OCI-LY7 (cell line): ENCODE data around the gene PDE9A. TPM values are rescaled to one million over a fixed set of nuclear protein-coding genes. Genes with fewer than 3 reads are reported as not detected.

ENCODE experiments used
- Bru-seq: library from RNA; stranded (reverse); fragments of 400-500 nt; gene quantifications from one replicate; lab custom pipeline; 2021; lab: Mats Ljungman, UMichigan
- BruChase-seq, 2 experiments: library from RNA; stranded (reverse); fragments of 400-500 nt; gene quantifications; one replicate each; lab custom pipeline; 2021; lab: Mats Ljungman, UMichigan
- BruUV-seq: library from RNA; stranded (reverse); fragments of 400-500 nt; replicated peaks from 2 replicates; lab custom pipeline; 2021; lab: Mats Ljungman, UMichigan
- CTCF ChIA-PET: fragments of 300-600 bp; sonication (Branson Sonifier 250); formaldehyde crosslinking; loops from one replicate; lab custom pipeline; 2022; ENCODE audit warnings: antibody characterized with exemption; ENCODE audit not compliant: unreplicated experiment; lab: Charles Lee
- POLR2A ChIA-PET: fragments of 300-600 bp; sonication (Branson Sonifier 250); formaldehyde crosslinking; loops from one replicate; lab custom pipeline; 2022; ENCODE audit warnings: antibody characterized with exemption; lab: Charles Lee
- DNase-seq: peaks from one replicate; pipeline ENCODE4 v3.0.0-alpha.2; 2015; ENCODE audit warnings: low spot score
- H2AFZ ChIP-seq: fragments of 200-600 bp; sonication (generic), shearing (Covaris generic); 2 replicates; pipeline ENCODE4 v1.6.1; 2014; ENCODE audit warnings: mild to moderate bottlenecking, antibody characterized with exemption, low read length, moderate library complexity
- H3K27ac ChIP-seq: fragments of 200-600 bp; sonication (generic); 2 replicates; pipeline ENCODE4 v1.5.1; 2014; ENCODE audit warnings: mixed run types, low read depth, mild to moderate bottlenecking, moderate library complexity, low read length, inconsistent platforms; ENCODE audit not compliant: poor library complexity, severe bottlenecking
- H3K36me3 ChIP-seq: fragments of 200-600 bp; sonication (generic); 2 replicates; pipeline ENCODE4 v1.6.1; 2014; ENCODE audit warnings: mild to moderate bottlenecking, antibody characterized with exemption, low read length, moderate library complexity, mixed read lengths; ENCODE audit not compliant: insufficient read depth
- H3K4me1 ChIP-seq: fragments of 200-600 bp; sonication (generic); 2 replicates; pipeline ENCODE4 v1.5.1; 2014; ENCODE audit warnings: mild to moderate bottlenecking, low read length; ENCODE audit not compliant: insufficient read depth, poor library complexity, severe bottlenecking
- H3K4me2 ChIP-seq: fragments of 200-600 bp; sonication (generic); 2 replicates; pipeline ENCODE4 v1.6.1; 2014; ENCODE audit warnings: mild to moderate bottlenecking, low read length
- H3K4me3 ChIP-seq: fragments of 200-600 bp; sonication (generic); 2 replicates; pipeline ENCODE4 v1.5.1; 2014; ENCODE audit warnings: mild to moderate bottlenecking, low read depth, low read length; ENCODE audit not compliant: poor library complexity, severe bottlenecking
- H3K79me2 ChIP-seq: fragments of 200-600 bp; sonication (generic); 2 replicates; pipeline ENCODE4 v1.6.1; 2016; ENCODE audit warnings: low read depth, mild to moderate bottlenecking, low read length, moderate library complexity, mixed read lengths; ENCODE audit not compliant: insufficient read depth
- H3K9me2 ChIP-seq: fragments of 200-600 bp; sonication (generic); 2 replicates; pipeline ENCODE4 v1.6.1; 2016; ENCODE audit warnings: mild to moderate bottlenecking, low read length, mixed read lengths; ENCODE audit not compliant: insufficient read depth
- H3K9me3 ChIP-seq: fragments of 200-600 bp; sonication (generic); 2 replicates; pipeline ENCODE4 v1.6.1; 2014; ENCODE audit warnings: mild to moderate bottlenecking, mixed run types, low read length, mixed read lengths
- H4K20me1 ChIP-seq: fragments of 200-600 bp; sonication (generic); 2 replicates; pipeline ENCODE4 v1.6.1; 2014; ENCODE audit warnings: mild to moderate bottlenecking, antibody characterized with exemption, low read length, moderate library complexity, mixed read lengths; ENCODE audit not compliant: insufficient read depth
- EZH2phosphoT487 ChIP-seq: fragments of 200-600 bp; sonication (generic); IDR thresholded peaks from 2 replicates; pipeline ENCODE4 v1.6.1; 2018; ENCODE audit warnings: low read depth, borderline replicate concordance, mild to moderate bottlenecking, mixed run types, antibody characterized with exemption, low read length, moderate library complexity, mixed read lengths
- intact Hi-C: fragments of 100-400 bp; cut with micrococcal nuclease; formaldehyde crosslinking; loops from one replicate; pipeline ENCODE4 v1.10.0; 2022; ENCODE audit not compliant: unreplicated experiment
- long read RNA-seq: library from polyadenylated mRNA; stranded (forward); transcript quantifications from one replicate; pipeline ENCODE4 v2.0.0, GENCODE V29; 2022
- total RNA-seq, 2 experiments: library from RNA; depleted of rRNA in 1 of 2; stranded (reverse); fragments of >200 nt in 1 of 2; shearing (Covaris generic) in 1 of 2; gene quantifications; 2 replicates each; pipeline ENCODE4 v1.2.3, GENCODE V29; 2014 to 2022
- TF ChIP-seq, protein P1 (sequence below): fragments of 200-600 bp; sonication (generic); conservative IDR thresholded peaks from 2 replicates; pipeline ENCODE4 v1.5.1; 2014; ENCODE audit warnings: mild to moderate bottlenecking, antibody characterized with exemption, low read length, moderate library complexity, mixed read lengths

PDE9A gene
- 8.0 and 11.4 TPM in 2 replicates for total RNA-seq (2014; rRNA removed; shearing (Covaris generic))
- total RNA-seq (2022) = 20.3 and 22.4 TPM in 2 replicates
- Bru-seq, nascent RNA = percentile 54 among the genes with signal in this experiment
- percentile 58 among the genes with signal in this experiment for BruChase-seq, experiment 1, labeled RNA remaining after a 6-hour chase
- percentile 54 among the genes with signal in this experiment for BruChase-seq, experiment 2, labeled RNA remaining after a 2-hour chase
- long read RNA-seq, partial matches to known transcripts = 9 of 23 reads
- long read RNA-seq, other reads (novel, unspliced or antisense) = 9 of 23 reads

DNA sequence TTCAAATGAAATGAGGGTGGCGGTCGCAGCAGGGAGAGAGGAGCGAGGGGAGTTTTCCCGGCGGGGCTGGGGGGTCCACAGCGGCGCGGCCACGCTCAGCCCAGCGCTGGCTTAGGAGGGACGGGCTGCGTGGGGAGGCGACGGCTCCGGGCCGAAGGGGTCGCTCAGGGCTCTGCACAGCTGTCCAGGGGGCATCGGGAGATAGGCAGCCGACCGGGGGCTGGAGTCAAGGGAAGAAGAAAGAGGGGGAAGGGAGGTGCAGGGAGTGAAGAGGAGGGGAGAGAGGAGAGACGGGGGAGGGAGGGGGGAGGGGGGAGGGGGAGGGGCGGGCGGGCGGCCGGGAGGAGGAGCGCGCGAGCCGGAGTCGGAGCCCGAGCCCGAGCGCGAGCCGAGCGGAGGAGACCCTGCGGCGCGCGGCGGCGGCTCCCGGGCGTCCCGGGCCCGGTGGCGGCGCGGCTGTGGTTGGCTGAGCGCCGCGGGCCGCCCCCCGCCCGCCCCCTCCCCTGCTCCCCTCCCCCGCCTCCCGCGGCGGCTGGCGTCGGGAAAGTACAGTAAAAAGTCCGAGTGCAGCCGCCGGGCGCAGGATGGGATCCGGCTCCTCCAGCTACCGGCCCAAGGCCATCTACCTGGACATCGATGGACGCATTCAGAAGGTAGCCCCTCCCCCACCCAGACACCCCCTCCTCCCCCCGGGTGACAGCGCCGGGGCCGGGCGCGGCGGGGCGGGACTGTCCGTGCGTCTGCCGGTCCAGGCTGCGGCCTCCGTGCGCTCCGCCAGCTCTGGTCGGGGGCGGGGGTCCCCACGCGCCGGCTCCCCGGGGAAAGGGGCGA lies at the start of gene PDE9A:
PDE9A (plus strand) TSS at position 391 of the 831 bp plus-strand sequence; CDS start at position 585, 194 bp downstream.
- Histone ChIP-seq H3K9me2 (no peaks in the 10 kb centered on the region), H3K9me3 (no peaks in the 10 kb centered on the region), H3K79me2 (peaks cover 15% of the 10 kb centered on the region; the same call in 1 of the 2 replicates), H4K20me1 (no peaks in the 10 kb centered on the region), H2AFZ (no peak within 1 kb of the TSS), H3K4me3 (peak within 1 kb of the TSS; percentile 71), H3K27ac (peak within 1 kb of the TSS; percentile 66), H3K4me2 (peak within 1 kb of the TSS; percentile 88), H3K4me1 (peaks cover 50% of the 10 kb centered on the region), H3K36me3 (no peaks in the 10 kb centered on the region)
- POLR2A ChIA-PET = no interaction called here
- BruUV-seq = no TSS peak
- CTCF ChIA-PET = no interaction called here
- peak; percentile 51 for DNase-seq
- intact Hi-C loops = loop anchor here (10.0 kb wide), 3 partner anchors 119 to 1001 kb away; partner anchors contain the start of genes HSF2BP, PKNOX1 and RRP1B
- TF ChIP-seq, protein P1, sequence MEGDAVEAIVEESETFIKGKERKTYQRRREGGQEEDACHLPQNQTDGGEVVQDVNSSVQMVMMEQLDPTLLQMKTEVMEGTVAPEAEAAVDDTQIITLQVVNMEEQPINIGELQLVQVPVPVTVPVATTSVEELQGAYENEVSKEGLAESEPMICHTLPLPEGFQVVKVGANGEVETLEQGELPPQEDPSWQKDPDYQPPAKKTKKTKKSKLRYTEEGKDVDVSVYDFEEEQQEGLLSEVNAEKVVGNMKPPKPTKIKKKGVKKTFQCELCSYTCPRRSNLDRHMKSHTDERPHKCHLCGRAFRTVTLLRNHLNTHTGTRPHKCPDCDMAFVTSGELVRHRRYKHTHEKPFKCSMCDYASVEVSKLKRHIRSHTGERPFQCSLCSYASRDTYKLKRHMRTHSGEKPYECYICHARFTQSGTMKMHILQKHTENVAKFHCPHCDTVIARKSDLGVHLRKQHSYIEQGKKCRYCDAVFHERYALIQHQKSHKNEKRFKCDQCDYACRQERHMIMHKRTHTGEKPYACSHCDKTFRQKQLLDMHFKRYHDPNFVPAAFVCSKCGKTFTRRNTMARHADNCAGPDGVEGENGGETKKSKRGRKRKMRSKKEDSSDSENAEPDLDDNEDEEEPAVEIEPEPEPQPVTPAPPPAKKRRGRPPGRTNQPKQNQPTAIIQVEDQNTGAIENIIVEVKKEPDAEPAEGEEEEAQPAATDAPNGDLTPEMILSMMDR = no peak
- no peak for TF ChIP-seq EZH2phosphoT487

DNA sequence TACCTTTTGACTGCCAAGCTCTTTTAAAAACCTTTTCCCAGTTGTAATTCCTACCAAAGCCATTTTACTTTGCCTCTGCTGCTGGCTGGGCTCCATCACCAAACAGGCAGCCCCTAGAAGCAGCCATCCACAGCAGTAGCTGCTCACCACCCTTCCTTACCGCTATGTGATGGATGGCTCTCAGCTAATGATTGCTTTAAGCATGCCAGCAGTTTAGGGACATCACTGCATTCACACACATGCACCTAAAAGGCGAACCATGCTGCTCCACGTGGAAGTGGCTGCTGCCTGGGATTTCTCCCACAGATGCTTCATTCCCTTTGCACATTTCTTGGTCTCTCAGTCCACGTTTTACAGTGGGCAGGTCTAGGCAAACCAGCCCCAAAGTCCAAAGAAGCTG lies 46.3 kb upstream of the PDE9A start:
- Histone ChIP-seq H3K9me2 (no peaks in the 10 kb centered on the region), H3K27ac (no peak overlapping the region), H4K20me1 (no peaks in the 10 kb centered on the region), H3K36me3 (no peaks in the 10 kb centered on the region), H3K4me3 (no peak overlapping the region), H3K4me2 (no peak overlapping the region), H3K9me3 (no peaks in the 10 kb centered on the region), H3K4me1 (no peaks in the 10 kb centered on the region), H3K79me2 (no peaks in the 10 kb centered on the region), H2AFZ (no peak overlapping the region)
- intact Hi-C loops = no loop called here
- ChIA-PET POLR2A (no interaction called here), CTCF (no interaction called here)
- DNase-seq = no peak
- TF ChIP-seq, protein P1 = no peak
- BruUV-seq = no TSS peak
